GM12891 (cell line): ENCODE results near the gene RPP25L.

Experiments
- DNase-seq: peaks from one replicate; pipeline ENCODE4 v3.0.0; 2011; ENCODE audit warnings: low spot score; ENCODE audit not compliant: insufficient read length
- FAIRE-seq: peaks from 2 replicates; lab custom pipeline; 2011; peaks lifted over from hg19 to GRCh38; lab: Jason Lieb, UNC
- PAX5 ChIP-seq: IDR thresholded peaks from 2 replicates; pipeline ENCODE4 v1.6.1; 2011; ENCODE audit warnings: low read length, moderate library complexity, mild to moderate bottlenecking; ENCODE audit not compliant: insufficient read depth, severe bottlenecking
- POLR2A ChIP-seq: IDR thresholded peaks from 2 replicates; pipeline ENCODE4 v1.6.1; 2011; ENCODE audit warnings: low read depth, low read length, control low read depth
- POLR2AphosphoS5 ChIP-seq: IDR thresholded peaks from 2 replicates; pipeline ENCODE4 v1.6.1; 2011; ENCODE audit warnings: low read depth, low read length, control low read depth
- POU2F2 ChIP-seq: IDR thresholded peaks from 2 replicates; pipeline ENCODE4 v1.6.1; 2011; ENCODE audit warnings: low read depth, mild to moderate bottlenecking, control low read depth, low read length, moderate library complexity
- SPI1 ChIP-seq: IDR thresholded peaks from 2 replicates; pipeline ENCODE4 v1.6.1; 2011; ENCODE audit warnings: low read depth, low read length, control low read depth
- TAF1 ChIP-seq: IDR thresholded peaks from 2 replicates; pipeline ENCODE4 v1.6.1; 2011; ENCODE audit warnings: low read depth, low read length, control low read depth

RPP25L gene

GRCh38 chr9:34584970-34585369 is 26.9 kb downstream of the RPP25L start:
- TF ChIP-seq TAF1 (no peak), POLR2A (no peak), PAX5 (no peak), POU2F2 (no peak), POLR2AphosphoS5 (no peak), SPI1 (no peak)
- no peak for FAIRE-seq
- no peak for DNase-seq

- DNase-seq = no peak
- FAIRE-seq = no peak
- TF ChIP-seq POLR2A (no peak), POU2F2 (no peak)
Measured at GRCh38 chr9:34582787-34583186, 29.1 kb downstream of the RPP25L start.

GRCh38 chr9:34581318-34581717 is 30.6 kb downstream of the RPP25L start:
- FAIRE-seq (no peak), DNase-seq (no peak)
- TF ChIP-seq POLR2A = no peak
- no peak for TF ChIP-seq POLR2AphosphoS5
- no peak for TF ChIP-seq TAF1
- no peak for TF ChIP-seq SPI1
- no peak for TF ChIP-seq PAX5
- no peak for TF ChIP-seq POU2F2

- FAIRE-seq = no peak
- no peak for TF ChIP-seq TAF1
- TF ChIP-seq POLR2AphosphoS5 = no peak
- TF ChIP-seq POU2F2 = no peak
- no peak for TF ChIP-seq PAX5
- TF ChIP-seq POLR2A = no peak
- no peak for TF ChIP-seq SPI1
- no peak for DNase-seq
Measured at GRCh38 chr9:34580358-34580757, 31.5 kb downstream of the RPP25L start.

GRCh38 chr9:34579808-34580163 is 32.1 kb downstream of the RPP25L start:
- no peak for TF ChIP-seq POU2F2
- no peak for TF ChIP-seq TAF1
- TF ChIP-seq POLR2AphosphoS5 = no peak
- no peak for TF ChIP-seq PAX5
- no peak for TF ChIP-seq POLR2A
- TF ChIP-seq SPI1 = no peak
- no peak for FAIRE-seq
- no peak for DNase-seq

GRCh38 chr9:34579104-34579807 is 32.6 kb downstream of the RPP25L start:
- DNase-seq (no peak), FAIRE-seq (no peak)
- TF ChIP-seq TAF1 (no peak), POLR2A (no peak), POU2F2 (no peak), PAX5 (no peak), SPI1 (no peak), POLR2AphosphoS5 (no peak)

- FAIRE-seq (no peak), DNase-seq (no peak)
- no peak for TF ChIP-seq POU2F2
- no peak for TF ChIP-seq POLR2A
- TF ChIP-seq TAF1 = no peak
- no peak for TF ChIP-seq PAX5
- no peak for TF ChIP-seq SPI1
- TF ChIP-seq POLR2AphosphoS5 = no peak
Measured at GRCh38 chr9:34578241-34579103, 33.4 kb downstream of the RPP25L start.

- no peak for TF ChIP-seq POLR2A
- TF ChIP-seq POU2F2 = no peak
- TF ChIP-seq SPI1 = no peak
- no peak for TF ChIP-seq TAF1
- no peak for TF ChIP-seq POLR2AphosphoS5
- no peak for TF ChIP-seq PAX5
- FAIRE-seq (no peak), DNase-seq (no peak)
Measured at GRCh38 chr9:34577400-34578240, 34.3 kb downstream of the RPP25L start.
